ENCODE results near the gene ACAD8. TPM values are rescaled to one million over a fixed set of nuclear protein-coding genes. Genes with fewer than 3 reads are reported as not detected.
A peak's percentile ranks its signal among the peaks of the same experiment; 100 is the strongest.

Gene ACAD8
- total RNA-seq, 1 donor from 2014 or later, result 23.1 TPM

- intact Hi-C loops (cut with micrococcal nuclease), result loop anchor here (1.0 to 5.0 kb wide), 5 partner anchors 18 to 173 kb away; partner anchors contain the start of genes ACAD8, GLB1L2, JAM3 and THYN1
- peaks cover 12% of the 10 kb centered on the region for H3K27me3 Mint-ChIP-seq
- peaks cover 54% of the 10 kb centered on the region for H3K4me1 Mint-ChIP-seq
- peaks cover 14% of the 10 kb centered on the region for H3K36me3 Mint-ChIP-seq (ENCODE audit: low read depth)
- no peak for DNase-seq
- peak overlapping the region; percentile 77 for H3K27ac Mint-ChIP-seq
- H3K9me3 Mint-ChIP-seq, result no peaks in the 10 kb centered on the region
- ATAC-seq (ENCODE audit: low read depth), result peak; percentile 2
- POLR2A ChIA-PET, result interaction anchor here (0.6 to 2.1 kb wide), 9 partner anchors 9 to 187 kb away, joined by 3 to 37 read pairs (median 4); partner anchors contain the start of genes ACAD8 and THYN1
- H3K4me3 Mint-ChIP-seq, result peak overlapping the region; percentile 88
- CTCF ChIA-PET, result interaction anchor here (0.7 to 1.8 kb wide), 4 partner anchors 8 to 37 kb away, joined by 3 to 9 read pairs (median 4); no protein-coding TSS in a partner anchor
- no peak for TF ChIP-seq CTCF (IDR thresholded peaks at IDR 0.05)
Measured at GRCh38 chr11:134224710-134225664, 28.4 kb upstream of the ACAD8 start.

GRCh38 chr11:134226806-134227325 lies 26.5 kb upstream of the ACAD8 start:
- TF ChIP-seq CTCF (IDR thresholded peaks at IDR 0.05), result no peak
- DNase-seq (no peak), ATAC-seq (ENCODE audit: low read depth) (no peak)
- peaks cover 70% of the 10 kb centered on the region for H3K4me1 Mint-ChIP-seq
- CTCF ChIA-PET, result no interaction called here
- no peak overlapping the region for H3K4me3 Mint-ChIP-seq
- no peak overlapping the region for H3K27ac Mint-ChIP-seq
- H3K27me3 Mint-ChIP-seq, result peaks cover 21% of the 10 kb centered on the region
- intact Hi-C loops (cut with micrococcal nuclease), result loop anchor here (5.0 kb wide), 1 partner anchor 175 kb away; no protein-coding TSS in a partner anchor
- H3K36me3 Mint-ChIP-seq (ENCODE audit: low read depth), result peaks cover 8% of the 10 kb centered on the region
- POLR2A ChIA-PET, result no interaction called here
- H3K9me3 Mint-ChIP-seq, result no peaks in the 10 kb centered on the region

GRCh38 chr11:134228625-134229024 lies 24.7 kb upstream of the ACAD8 start:
- peaks cover 27% of the 10 kb centered on the region for H3K27me3 Mint-ChIP-seq
- intact Hi-C loops (cut with micrococcal nuclease), result loop anchor here (1.0 to 5.0 kb wide), 3 partner anchors 16 to 176 kb away; partner anchors contain the start of genes ACAD8 and THYN1
- ATAC-seq (ENCODE audit: low read depth) (peak; percentile 59), DNase-seq (peak; percentile 38)
- H3K36me3 Mint-ChIP-seq (ENCODE audit: low read depth), result peaks cover 8% of the 10 kb centered on the region
- POLR2A ChIA-PET, result interaction anchor here (1.1 to 1.7 kb wide), 3 partner anchors 10 to 25 kb away, joined by 3 to 13 read pairs (median 7); partner anchors contain the start of genes ACAD8 and THYN1
- CTCF ChIA-PET, result interaction anchor here (4.2 kb wide), 1 partner anchor 16 kb away, joined by 15 read pairs; no protein-coding TSS in a partner anchor
- H3K9me3 Mint-ChIP-seq, result no peaks in the 10 kb centered on the region
- TF ChIP-seq CTCF (IDR thresholded peaks at IDR 0.05), result no peak
- H3K4me3 Mint-ChIP-seq, result peak overlapping the region; percentile 36
- no peak overlapping the region for H3K27ac Mint-ChIP-seq
- H3K4me1 Mint-ChIP-seq, result peaks cover 67% of the 10 kb centered on the region

- Mint-ChIP-seq H3K27ac (no peak overlapping the region), H3K9me3 (no peaks in the 10 kb centered on the region), H3K4me3 (peak overlapping the region; percentile 19), H3K27me3 (peaks cover 27% of the 10 kb centered on the region), H3K36me3 (ENCODE audit: low read depth) (peaks cover 3% of the 10 kb centered on the region), H3K4me1 (peaks cover 62% of the 10 kb centered on the region)
- CTCF ChIA-PET, result interaction anchor here (1.4 to 4.2 kb wide), 2 partner anchors 15 to 20 kb away, joined by 4 to 15 read pairs; no protein-coding TSS in a partner anchor
- POLR2A ChIA-PET, result interaction anchor here (1.6 to 1.7 kb wide), 2 partner anchors 15 to 24 kb away, joined by 7 to 13 read pairs; partner anchors contain the start of genes ACAD8 and THYN1
- TF ChIP-seq CTCF (IDR thresholded peaks at IDR 0.05), result no peak
- intact Hi-C loops (cut with micrococcal nuclease), result loop anchor here (5.0 kb wide), 1 partner anchor 177 kb away; no protein-coding TSS in a partner anchor
- no peak for DNase-seq
- no peak for ATAC-seq (ENCODE audit: low read depth)
Measured at GRCh38 chr11:134229126-134229790, 24.1 kb upstream of the ACAD8 start.
